NCI-H2227 (cell line): ENCODE data around the gene NDUFAF5.

Experiments used
- DNase-seq: peaks from one replicate; lab custom pipeline; 2025; ENCODE audit not compliant: unreplicated experiment; lab: John Stamatoyannopoulos, UW

NDUFAF5 gene

DNA sequence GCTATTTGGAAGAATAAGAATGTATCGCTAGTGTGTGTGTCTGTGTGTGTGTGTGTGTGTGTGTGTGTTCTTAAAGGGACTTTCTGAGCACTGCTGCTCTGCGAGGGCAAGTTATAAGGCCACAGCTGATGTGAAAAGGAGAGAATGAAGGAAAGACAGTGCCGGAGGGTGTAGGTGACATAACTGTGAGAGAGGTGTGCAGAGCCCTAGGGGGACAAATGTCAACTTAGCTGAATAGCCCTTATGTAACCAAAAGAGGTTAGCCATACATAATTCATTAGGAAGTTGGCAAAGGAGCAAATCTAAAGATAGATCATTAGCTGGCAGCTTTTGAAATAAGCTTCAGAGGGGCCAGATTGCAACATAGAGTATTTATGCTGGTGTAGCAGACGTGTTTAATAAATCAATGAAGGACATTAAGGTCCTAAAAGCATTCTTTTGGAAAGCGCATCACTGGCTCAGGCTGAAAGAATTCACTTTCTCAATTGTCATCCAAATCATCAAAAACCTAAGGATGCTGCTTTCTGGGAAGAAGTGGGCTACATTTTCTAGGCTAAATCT lies 81.0 kb downstream of the NDUFAF5 start:
- DNase-seq = no peak

DNA sequence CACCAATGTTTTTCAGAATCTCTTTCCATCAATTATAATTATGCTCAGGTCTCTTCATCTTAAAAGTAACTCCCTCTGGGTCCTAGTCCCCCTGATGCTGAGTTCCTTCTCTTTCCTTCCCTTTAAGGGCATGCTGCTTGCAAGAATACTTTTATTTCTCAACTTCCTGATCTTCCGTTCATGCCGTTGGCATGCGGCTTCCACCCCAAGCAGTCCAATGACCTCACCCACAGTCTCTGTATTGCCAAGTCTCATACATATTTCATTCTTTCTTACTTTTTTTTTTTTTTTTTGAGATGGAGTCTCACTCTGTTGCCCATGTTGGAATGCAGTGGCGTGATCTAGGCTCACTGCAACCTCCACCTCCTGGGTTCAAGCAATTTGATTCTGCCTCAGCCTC lies 83.5 kb downstream of the NDUFAF5 start:
- DNase-seq = no peak

DNA sequence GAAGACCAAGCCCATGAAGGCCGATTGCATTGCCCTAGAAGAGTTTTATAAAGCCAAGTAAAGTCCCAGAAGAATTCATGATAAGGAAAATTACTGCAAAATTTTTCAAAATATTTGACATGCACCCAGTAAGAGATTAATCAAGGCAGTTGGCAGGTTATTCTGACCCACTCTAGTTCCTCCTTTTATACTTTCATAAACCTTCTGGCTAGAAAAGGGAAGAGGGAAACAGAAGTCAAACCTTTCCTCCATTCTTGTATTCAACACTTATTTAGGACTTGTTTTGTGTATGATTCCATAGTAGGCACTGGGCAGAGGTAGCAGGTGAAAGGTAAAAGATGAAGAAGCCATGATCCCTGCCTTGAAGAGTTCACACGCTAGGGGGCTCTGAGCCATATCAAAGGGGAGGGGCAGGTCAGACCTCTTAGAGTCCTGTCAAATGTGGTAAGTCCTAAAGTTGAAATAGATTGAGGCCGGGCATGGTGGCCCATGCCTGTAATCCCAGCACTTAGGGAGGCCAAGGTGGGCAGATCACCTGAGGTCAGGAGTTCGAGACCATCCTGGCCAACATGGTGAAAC lies 85.4 kb downstream of the NDUFAF5 start:
- DNase-seq = no peak
